Measurements from ENCODE around the gene SLC29A2.
A peak's percentile ranks its signal among the peaks of the same experiment; 100 is the strongest.

GRCh38 chr11:66363805-66364535 is 7.6 kb downstream of the SLC29A2 start:
- no peak for TF ChIP-seq SP1 (IDR thresholded peaks at IDR 0.05)
- peak; percentile 39; the same call in 1 of the 2 replicates for TF ChIP-seq ZNF384 (IDR thresholded peaks at IDR 0.05)
- no peak for TF ChIP-seq BHLHE40 (IDR thresholded peaks at IDR 0.05; ENCODE audit: borderline replicate concordance)
- no peak for TF ChIP-seq FOXK2 (IDR thresholded peaks at IDR 0.05)
- TF ChIP-seq FOXM1 (IDR thresholded peaks at IDR 0.05; ENCODE audit: borderline replicate concordance) = no peak

Measured in HEK293T (cell line).